GM13977 (cell line): ENCODE measurements around the gene CAMK1G.
A peak's percentile ranks its signal among the peaks of the same experiment; 100 is the strongest.

Source experiments
- DNase-seq: peaks from one replicate; pipeline ENCODE4 v3.0.0; 2012; ENCODE audit warnings: low spot score
- CTCF ChIP-seq: IDR thresholded peaks from 2 replicates; pipeline ENCODE4 v1.5.1; 2012; ENCODE audit warnings: mild to moderate bottlenecking, control low read depth; ENCODE audit not compliant: insufficient read depth; ENCODE audit errors: extremely low read depth, missing control alignments
- in situ Hi-C: fragments of 300-500 bp; cut with MboI; formaldehyde crosslinking; loops from one replicate; pipeline ENCODE4 v1.12.0; 2022; ENCODE audit warnings: low sequenced_read_pairs, low pct_unique_long_range_greater_than_20kb, mixed read lengths, inconsistent platforms; ENCODE audit not compliant: unreplicated experiment

Gene CAMK1G

GRCh38 chr1:209595028-209595427, 11.5 kb downstream of the CAMK1G start:
- in situ Hi-C loops, result no loop called here
- TF ChIP-seq CTCF, result no peak
- DNase-seq, result no peak

- in situ Hi-C loops, result no loop called here
- no peak for DNase-seq
- TF ChIP-seq CTCF, result no peak
Observed at GRCh38 chr1:209595599-209596285, 12.2 kb downstream of the CAMK1G start.

- in situ Hi-C loops, result no loop called here
- TF ChIP-seq CTCF, result no peak
- DNase-seq, result no peak
Observed at GRCh38 chr1:209597499-209597898, 14.0 kb downstream of the CAMK1G start.

- in situ Hi-C loops, result no loop called here
- TF ChIP-seq CTCF, result no peak
- no peak for DNase-seq
Observed at GRCh38 chr1:209598227-209598626, 14.7 kb downstream of the CAMK1G start.

- DNase-seq, result no peak
- TF ChIP-seq CTCF, result no peak
- in situ Hi-C loops, result no loop called here
Observed at GRCh38 chr1:209600541-209600940, 17.0 kb downstream of the CAMK1G start.

- peak; percentile 58 for TF ChIP-seq CTCF
- DNase-seq, result no peak
- in situ Hi-C loops, result no loop called here
Observed at GRCh38 chr1:209601809-209602657, 18.5 kb downstream of the CAMK1G start.
